A549 (cell line): ENCODE data around the gene CRTAP. TPM values are rescaled to one million over a fixed set of nuclear protein-coding genes. Genes with fewer than 3 reads are reported as not detected.

Experiments used
- ATAC-seq, 2 experiments: fragments of 200-7000 bp in 1 of 2; fragments of >200 bp in 1 of 2; cut with Nextera tagmentation in 1 of 2; cut with Tn5 transposase in 1 of 2; 3 replicates each; pipeline versions ENCODE4 v1.8.0 to v1.9.1; 2018 to 2020; ENCODE audit warnings: mild to moderate bottlenecking in 1 of 2, moderate library complexity in 1 of 2
- CTCF ChIA-PET: fragments of 300-600 bp; sonication (Branson Sonifier 250); formaldehyde crosslinking; extraction: SDS; loops from one replicate; lab custom pipeline; 2021; ENCODE audit warnings: antibody characterized with exemption, inconsistent platforms; lab: Yijun Ruan, JAX
- POLR2A ChIA-PET: fragments of 350-600 bp; formaldehyde crosslinking; extraction: SDS; loops from one replicate; lab custom pipeline; 2021; ENCODE audit warnings: antibody characterized with exemption, inconsistent platforms; lab: Yijun Ruan, JAX
- DNase-seq, 2 experiments: peaks; one replicate each; pipeline versions ENCODE4 v3.0.0 to v3.0.0-alpha.2; 2011 to 2016; ENCODE audit warnings: low read depth in 1 of 2, low spot score in 1 of 2
- FAIRE-seq: peaks from 2 replicates; lab custom pipeline; 2011; peaks lifted over from hg19 to GRCh38; lab: Jason Lieb, UNC
- H3K27ac ChIP-seq, 2 experiments: fragments of >200 bp; sonication (Bioruptor Twin); formaldehyde crosslinking; 3 replicates each; pipeline ENCODE4 v1.5.1; 2016 to 2017
- H3K4me1 ChIP-seq: fragments of >200 bp; sonication (Bioruptor Twin); formaldehyde crosslinking; 3 replicates; pipeline ENCODE4 v1.6.1; 2016
- H3K4me2 ChIP-seq: fragments of >200 bp; sonication (Bioruptor Twin); formaldehyde crosslinking; 3 replicates; pipeline ENCODE4 v1.6.1; 2016
- H3K4me3 ChIP-seq: fragments of >200 bp; sonication (Bioruptor Twin); formaldehyde crosslinking; 3 replicates; pipeline ENCODE4 v1.5.1; 2016
- H3K9me3 ChIP-seq: fragments of >200 bp; sonication (Bioruptor Twin); formaldehyde crosslinking; 3 replicates; pipeline ENCODE4 v1.6.1; 2016
- CBX2 ChIP-seq: fragments of 200-600 bp; sonication (generic); IDR thresholded peaks from 2 replicates; pipeline ENCODE4 v1.6.1; 2016; ENCODE audit warnings: low read depth, mild to moderate bottlenecking, borderline replicate concordance
- CHD2 ChIP-seq: fragments of 150-350 bp; IDR thresholded peaks from 2 replicates; pipeline ENCODE4 v1.6.1; 2014; ENCODE audit warnings: low read length; ENCODE audit not compliant: partially characterized antibody
- CHD4 ChIP-seq: fragments of 200-600 bp; sonication (generic); IDR thresholded peaks from 2 replicates; pipeline ENCODE4 v1.6.1; 2016; ENCODE audit warnings: antibody characterized with exemption, mild to moderate bottlenecking, borderline replicate concordance
- EHF ChIP-seq: fragments of 250-450 bp; sonication (Bioruptor Pico); IDR thresholded peaks from 2 replicates; pipeline ENCODE4 v1.5.0; 2020; ENCODE audit warnings: mild to moderate bottlenecking
- EHMT2 ChIP-seq: fragments of 200-600 bp; sonication (generic); IDR thresholded peaks from 2 replicates; pipeline ENCODE4 v1.6.1; 2016; ENCODE audit warnings: antibody characterized with exemption, low read depth, mild to moderate bottlenecking, moderate library complexity
- ESRRA ChIP-seq: fragments of 150-350 bp; IDR thresholded peaks from 2 replicates; pipeline ENCODE4 v1.6.1; 2014; ENCODE audit warnings: mild to moderate bottlenecking, low read length, borderline replicate concordance
- FOSL2 ChIP-seq, 2 experiments: fragments of 450-650 bp in 1 of 2; fragments of >200 bp in 1 of 2; sonication (Bioruptor Twin) in 1 of 2; formaldehyde crosslinking; IDR thresholded peaks; 2 replicates each; pipeline versions ENCODE4 v1.5.0 to v1.6.1; 2016 to 2020; ENCODE audit warnings: mild to moderate bottlenecking in 1 of 2, moderate library complexity in 1 of 2
- FOXS1 ChIP-seq: fragments of 250-450 bp; sonication (Bioruptor Pico); IDR thresholded peaks from 2 replicates; pipeline ENCODE4 v1.5.0; 2020; ENCODE audit warnings: mild to moderate bottlenecking, moderate library complexity
- HDAC2 ChIP-seq: fragments of 200-600 bp; sonication (generic); IDR thresholded peaks from 2 replicates; pipeline ENCODE4 v1.6.1; 2016
- HEYL ChIP-seq: fragments of 250-450 bp; sonication (Bioruptor Pico); IDR thresholded peaks from 2 replicates; pipeline ENCODE4 v1.8.0; 2021; ENCODE audit warnings: mild to moderate bottlenecking, moderate library complexity
- HOXA7 ChIP-seq: fragments of 250-450 bp; sonication (Bioruptor Pico); IDR thresholded peaks from 2 replicates; pipeline ENCODE4 v1.5.0; 2020; ENCODE audit warnings: mild to moderate bottlenecking, moderate library complexity
- KDM1A ChIP-seq: fragments of 200-600 bp; sonication (generic); IDR thresholded peaks from 2 replicates; pipeline ENCODE4 v1.6.1; 2016; ENCODE audit warnings: low read depth, mild to moderate bottlenecking
- MAZ ChIP-seq: fragments of 150-350 bp; IDR thresholded peaks from 2 replicates; pipeline ENCODE4 v1.6.1; 2014; ENCODE audit warnings: antibody characterized with exemption, low read depth, low read length, borderline replicate concordance
- PHF8 ChIP-seq: fragments of 200-600 bp; sonication (generic); IDR thresholded peaks from 2 replicates; pipeline ENCODE4 v1.6.1; 2016; ENCODE audit warnings: low read depth, mild to moderate bottlenecking, antibody characterized with exemption, moderate library complexity, borderline replicate concordance
- POLR2A ChIP-seq: IDR thresholded peaks from 2 replicates; pipeline ENCODE4 v1.6.1; 2012; ENCODE audit warnings: mild to moderate bottlenecking, low read length
- POLR2AphosphoS2 ChIP-seq: conservative IDR thresholded peaks from 2 replicates; pipeline ENCODE4 v1.6.1; 2012; ENCODE audit warnings: low read length, improper control_type of control experiment, inconsistent platforms
- RARB ChIP-seq: fragments of 250-450 bp; sonication (Bioruptor Pico); IDR thresholded peaks from 2 replicates; pipeline ENCODE4 v1.8.0; 2021; ENCODE audit warnings: mild to moderate bottlenecking, moderate library complexity
- SMC3 ChIP-seq: fragments of >200 bp; sonication (Bioruptor Twin); formaldehyde crosslinking; IDR thresholded peaks from 3 replicates; pipeline ENCODE4 v1.6.1; 2018; ENCODE audit warnings: inconsistent platforms
- TFCP2L1 ChIP-seq: fragments of 250-450 bp; sonication (Bioruptor Pico); IDR thresholded peaks from 2 replicates; pipeline ENCODE4 v1.5.0; 2021; ENCODE audit warnings: mild to moderate bottlenecking
- ZFP36 ChIP-seq: fragments of 450-650 bp; IDR thresholded peaks from 2 replicates; pipeline ENCODE4 v1.6.1; 2014; ENCODE audit warnings: borderline replicate concordance; ENCODE audit not compliant: partially characterized antibody
- WGBS: methylation state at CpG from one replicate; pipeline ENCODE4 v1.1.6; 2017; ENCODE audit errors: missing lambda C conversion rate; 5-methylcytosine and 5-hydroxymethylcytosine counted together
- polyA plus RNA-seq, 4 experiments: library from polyadenylated mRNA; depleted of rRNA in 3 of 4; stranded (reverse); fragments of >200 nt; fragmentation: RNase III in 1 of 4; extraction: RNeasy Plus Mini Kit Qiagen cat#74134 plus additional on column Dnase treatment in 1 of 4; gene quantifications; 2 replicates in 3 of 4; 3 replicates in 1 of 4; pipeline ENCODE4 v1.2.3, GENCODE V29; 2011 to 2017
- TF ChIP-seq, protein P1 (sequence below): fragments of >200 bp; sonication (Bioruptor Twin); formaldehyde crosslinking; IDR thresholded peaks from 3 replicates; pipeline ENCODE4 v1.5.1; 2016
- TF ChIP-seq, protein P2 (sequence below): fragments of 250-450 bp; sonication (Bioruptor Pico); IDR thresholded peaks from 2 replicates; pipeline ENCODE4 v1.5.0; 2020; ENCODE audit warnings: low read depth, mild to moderate bottlenecking, moderate library complexity

CRTAP gene
- polyA plus RNA-seq, 2 of the 4 experiments (the other 2 are of a cell fraction) = 181 to 355 TPM

GRCh38 chr3:33093847-33094246, 20.0 kb upstream of the CRTAP start (continued):
- TF ChIP-seq KDM1A = no peak
- TF ChIP-seq, all 56 proteins: peak for 0

DNA sequence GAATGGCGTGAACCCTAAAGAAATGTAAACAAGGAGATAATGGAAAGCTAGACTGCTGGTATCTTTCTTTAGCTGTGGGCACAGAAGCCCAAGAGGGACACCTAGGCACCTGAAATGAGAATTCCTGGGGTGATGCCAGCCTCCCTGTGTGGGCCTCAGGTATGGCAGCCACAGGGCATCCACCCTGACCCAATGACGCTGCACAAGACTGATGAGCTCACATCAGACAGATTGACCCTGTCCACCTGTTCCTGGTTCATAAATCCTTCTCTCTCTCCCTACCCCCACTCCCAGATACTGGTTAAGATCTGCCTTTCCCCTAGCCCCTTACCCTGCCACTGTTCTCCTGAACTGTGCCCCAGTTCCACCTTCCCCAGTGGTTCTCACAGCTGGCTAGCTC, 18.4 kb upstream of the CRTAP start:
- TF ChIP-seq FOSL2 (IDR thresholded peaks at IDR 0.05) = no peak
- no peak for TF ChIP-seq FOSL2 (CRISPR knock-in tag; IDR thresholded peaks at IDR 0.05)
- no peak for TF ChIP-seq POLR2A
- TF ChIP-seq, protein P1, sequence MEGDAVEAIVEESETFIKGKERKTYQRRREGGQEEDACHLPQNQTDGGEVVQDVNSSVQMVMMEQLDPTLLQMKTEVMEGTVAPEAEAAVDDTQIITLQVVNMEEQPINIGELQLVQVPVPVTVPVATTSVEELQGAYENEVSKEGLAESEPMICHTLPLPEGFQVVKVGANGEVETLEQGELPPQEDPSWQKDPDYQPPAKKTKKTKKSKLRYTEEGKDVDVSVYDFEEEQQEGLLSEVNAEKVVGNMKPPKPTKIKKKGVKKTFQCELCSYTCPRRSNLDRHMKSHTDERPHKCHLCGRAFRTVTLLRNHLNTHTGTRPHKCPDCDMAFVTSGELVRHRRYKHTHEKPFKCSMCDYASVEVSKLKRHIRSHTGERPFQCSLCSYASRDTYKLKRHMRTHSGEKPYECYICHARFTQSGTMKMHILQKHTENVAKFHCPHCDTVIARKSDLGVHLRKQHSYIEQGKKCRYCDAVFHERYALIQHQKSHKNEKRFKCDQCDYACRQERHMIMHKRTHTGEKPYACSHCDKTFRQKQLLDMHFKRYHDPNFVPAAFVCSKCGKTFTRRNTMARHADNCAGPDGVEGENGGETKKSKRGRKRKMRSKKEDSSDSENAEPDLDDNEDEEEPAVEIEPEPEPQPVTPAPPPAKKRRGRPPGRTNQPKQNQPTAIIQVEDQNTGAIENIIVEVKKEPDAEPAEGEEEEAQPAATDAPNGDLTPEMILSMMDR = no peak
- TF ChIP-seq CHD2 = no peak
- TF ChIP-seq RARB (CRISPR knock-in tag) = no peak
- TF ChIP-seq CBX2 = no peak
- no peak for TF ChIP-seq SMC3
- no peak for TF ChIP-seq CHD4
- TF ChIP-seq, protein P2, sequence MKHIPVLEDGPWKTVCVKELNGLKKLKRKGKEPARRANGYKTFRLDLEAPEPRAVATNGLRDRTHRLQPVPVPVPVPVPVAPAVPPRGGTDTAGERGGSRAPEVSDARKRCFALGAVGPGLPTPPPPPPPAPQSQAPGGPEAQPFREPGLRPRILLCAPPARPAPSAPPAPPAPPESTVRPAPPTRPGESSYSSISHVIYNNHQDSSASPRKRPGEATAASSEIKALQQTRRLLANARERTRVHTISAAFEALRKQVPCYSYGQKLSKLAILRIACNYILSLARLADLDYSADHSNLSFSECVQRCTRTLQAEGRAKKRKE (CRISPR knock-in tag) = no peak
- no peak for TF ChIP-seq HDAC2
- no peak for TF ChIP-seq EHF (CRISPR knock-in tag)
- no peak for TF ChIP-seq MAZ
- TF ChIP-seq ZFP36 = no peak
- no peak for TF ChIP-seq HEYL
- no peak for TF ChIP-seq HOXA7 (CRISPR knock-in tag)
- TF ChIP-seq ESRRA = no peak
- no peak for TF ChIP-seq FOXS1 (CRISPR knock-in tag)
- no peak for TF ChIP-seq TFCP2L1 (CRISPR knock-in tag)
- no peak for TF ChIP-seq EHMT2
- WGBS = 88% methylated on average over 2 of the region's 2 CpGs
- no peak for FAIRE-seq
- no peak for DNase-seq
- Histone ChIP-seq H3K27ac (peak overlapping the region in 1 of 2 experiments; percentile 96; a peak in 4 of 6 replicates), H3K4me2 (peak overlapping the region; percentile 67), H3K9me3 (no peaks in the 10 kb centered on the region), H3K4me3 (peak overlapping the region; percentile 96), H3K4me1 (peaks cover 11% of the 10 kb centered on the region)
- no peak for ATAC-seq
- ChIA-PET POLR2A (interaction anchor here (0.7 to 3.4 kb wide), 3 partner anchors 18 to 345 kb away, joined by 3 to 21 read pairs (median 4); partner anchors contain the start of gene CRTAP), CTCF (interaction anchor here (0.7 to 3.7 kb wide), 3 partner anchors 21 to 155 kb away, joined by 3 to 17 read pairs (median 6); no protein-coding TSS in a partner anchor)

- 5% methylated on average over 30 of the region's 51 CpGs for WGBS
- H3K4me3 ChIP-seq = peak overlapping the region; percentile 96
- H3K4me1 ChIP-seq = peaks cover 11% of the 10 kb centered on the region
- peak; percentile 63 to 70 for ATAC-seq
- TF ChIP-seq POLR2AphosphoS2 (no peak), ESRRA (no peak), HDAC2 (0 out of 2 replicates have a peak, but pooled peaks have one; percentile 32), SMC3 (no peak), PHF8 (peak; percentile 11; the same call in 1 of the 2 replicates), FOXS1 (CRISPR knock-in tag) (no peak)
- TF ChIP-seq, all 56 proteins: peak for 2
- ChIA-PET POLR2A (interaction anchor here (0.7 to 3.4 kb wide), 4 partner anchors 12 to 345 kb away, joined by 3 to 21 read pairs (median 3); partner anchors contain the start of gene CRTAP), CTCF (interaction anchor here (0.7 to 3.7 kb wide), 3 partner anchors 21 to 154 kb away, joined by 3 to 17 read pairs (median 6); no protein-coding TSS in a partner anchor)
- Histone ChIP-seq H3K27ac (peak overlapping the region; percentile 96 to 97), H3K9me3 (no peaks in the 10 kb centered on the region), H3K4me2 (peak overlapping the region; percentile 67)
- FAIRE-seq (no peak), DNase-seq (peak; percentile 18 to 45)
These were observed 17.5 kb upstream of the CRTAP start for GRCh38 chr3:33096093-33096868.
